H1 (cell line): Measurements from ENCODE around the gene FAM120A. TPM values are rescaled to one million over a fixed set of nuclear protein-coding genes. Genes with fewer than 3 reads are reported as not detected.

Experiments
- BRCA1 ChIP-seq: IDR thresholded peaks from 2 replicates; pipeline ENCODE4 v1.6.1; 2012; ENCODE audit warnings: low read depth, low read length, improper control_type of control experiment
- CHD1 ChIP-seq: IDR thresholded peaks from 2 replicates; pipeline ENCODE4 v1.6.1; 2012; ENCODE audit warnings: low read depth, low read length, improper control_type of control experiment
- CHD7 ChIP-seq: fragments of 300-600 bp; sonication (generic); IDR thresholded peaks from 2 replicates; pipeline ENCODE4 v1.7.1; 2012; ENCODE audit warnings: low read length, moderate library complexity, mild to moderate bottlenecking, inconsistent platforms; ENCODE audit not compliant: insufficient replicate concordance
- JUN ChIP-seq: IDR thresholded peaks from 2 replicates; pipeline ENCODE4 v1.6.1; 2011; ENCODE audit warnings: low read depth, mild to moderate bottlenecking, improper control_type of control experiment, low read length
- SUZ12 ChIP-seq: fragments of 200-600 bp; sonication (generic); IDR thresholded peaks from 2 replicates; pipeline ENCODE4 v1.6.1; 2012; ENCODE audit warnings: mild to moderate bottlenecking, inconsistent platforms, low read length, moderate library complexity, mixed read lengths
- YY1 ChIP-seq: IDR thresholded peaks from 2 replicates; pipeline ENCODE4 v1.6.1; 2011; ENCODE audit warnings: low read depth, mild to moderate bottlenecking, low read length
- polyA plus RNA-seq, 7 experiments: library from polyadenylated mRNA; depleted of rRNA in 3 of 7; stranded (reverse) in 5 of 7; unstranded in 2 of 7; fragments of >200 nt in 5 of 7; fragments of 200-250 nt in 2 of 7; gene quantifications; 1 replicate in 5 of 7; 2 replicates in 1 of 7; 4 replicates in 1 of 7; pipeline versions ENCODE4 v1.2.1 to v1.2.3, GENCODE V29; 2011 to 2013; ENCODE audit warnings: missing spikeins in 2 of 7, mixed read lengths in 2 of 7
- total RNA-seq: library from RNA; stranded (reverse); fragmentation: NEBNext Ultra II Directional; extraction: Animal tissue kit (Norgen Biotek cat#: 25700); gene quantifications from 2 replicates; pipeline ENCODE4 v1.2.1, GENCODE V29; 2021

FAM120A gene
- total and polyA plus RNA-seq, 2 of the 8 experiments (the other 6 are each of a cell fraction or from before 2014, with no cell fraction given): 24.9 to 54.7 TPM

- TF ChIP-seq CHD7 (no peak), SUZ12 (no peak), YY1 (no peak), CHD1 (no peak), BRCA1 (no peak), JUN (no peak)
- TF ChIP-seq, all 59 proteins: peak for 0
Observed at GRCh38 chr9:93541581-93542349, 90.3 kb downstream of the FAM120A start (continued).
